CD4-positive, alpha-beta T cell treated with Interferon gamma for 1 hour (primary cell): ENCODE data around the gene TTC13.

Source experiments
- DNase-seq: peaks from one replicate; pipeline ENCODE4 v3.0.0-alpha.2; 2020

TTC13 gene

DNA sequence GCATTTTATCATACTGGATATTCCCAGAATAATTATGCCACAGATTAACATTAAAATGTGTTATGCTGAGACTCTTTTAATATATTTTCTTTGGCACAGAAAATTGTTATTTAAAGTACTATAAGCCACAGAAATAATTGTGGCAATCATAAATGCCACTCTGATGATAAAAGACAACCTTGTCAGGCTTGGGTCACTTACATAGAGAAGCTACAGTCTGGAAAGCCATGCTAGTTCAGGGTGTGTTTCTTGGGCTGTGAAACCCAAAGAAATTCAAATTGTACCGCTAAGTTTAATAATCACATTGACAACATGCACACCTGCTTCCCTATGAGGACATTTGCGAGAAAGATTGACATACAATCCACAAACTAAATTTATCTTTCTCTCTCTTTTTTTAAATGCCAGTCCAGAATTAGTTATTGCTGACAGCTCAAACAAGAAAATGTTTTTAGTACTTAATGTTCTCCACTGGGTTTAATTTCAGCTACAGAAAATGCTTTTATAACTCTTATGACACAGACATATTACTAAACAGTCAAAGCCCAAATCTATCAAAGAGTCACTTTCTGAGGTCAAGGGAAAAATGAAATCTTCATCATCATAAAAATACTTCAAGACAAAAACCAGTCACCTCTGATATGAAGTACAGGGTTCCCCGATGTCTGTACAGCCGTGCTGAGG is 38.7 kb downstream of the TTC13 start:
- DNase-seq: no peak

DNA sequence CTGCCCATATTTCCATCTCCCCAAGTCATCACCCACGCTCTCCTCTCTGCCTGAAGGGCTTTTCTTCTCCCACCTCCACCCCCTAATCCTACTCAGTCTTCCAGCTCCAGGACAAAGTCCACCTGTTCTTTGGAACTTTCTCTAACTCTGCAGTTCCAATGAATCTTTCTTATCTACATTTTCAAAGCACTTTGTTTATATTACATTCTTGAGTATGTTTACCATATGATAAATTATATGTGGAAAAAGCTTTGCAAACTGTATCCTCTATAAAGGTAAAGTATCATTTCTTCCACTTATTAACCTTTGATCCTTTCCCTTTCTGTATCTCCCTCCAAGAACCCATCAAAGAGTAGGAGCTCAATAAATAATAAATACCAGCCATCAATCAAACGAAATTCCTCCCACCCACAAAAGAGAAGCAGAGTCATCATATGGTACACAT is 39.7 kb downstream of the TTC13 start:
- no peak for DNase-seq

DNA sequence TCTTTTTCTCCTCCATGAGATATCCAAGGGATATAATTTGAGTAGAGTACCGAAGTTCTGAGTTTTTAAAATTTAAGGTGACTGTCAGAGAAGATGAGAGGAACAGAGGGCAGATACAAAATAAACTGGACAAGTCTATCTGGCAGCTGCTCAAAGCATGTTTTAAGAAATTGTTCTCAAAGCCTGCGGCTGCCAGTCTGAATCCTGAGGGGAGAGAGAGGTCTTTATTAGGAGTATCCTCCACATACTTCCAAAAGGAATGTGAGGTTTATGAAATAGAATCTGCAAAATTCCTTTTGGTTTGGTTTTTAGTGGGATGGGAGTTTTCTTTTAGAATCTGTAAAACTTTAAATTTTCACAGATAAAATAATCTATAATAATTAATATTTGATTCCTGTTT is 41.3 kb downstream of the TTC13 start:
- no peak for DNase-seq

DNA sequence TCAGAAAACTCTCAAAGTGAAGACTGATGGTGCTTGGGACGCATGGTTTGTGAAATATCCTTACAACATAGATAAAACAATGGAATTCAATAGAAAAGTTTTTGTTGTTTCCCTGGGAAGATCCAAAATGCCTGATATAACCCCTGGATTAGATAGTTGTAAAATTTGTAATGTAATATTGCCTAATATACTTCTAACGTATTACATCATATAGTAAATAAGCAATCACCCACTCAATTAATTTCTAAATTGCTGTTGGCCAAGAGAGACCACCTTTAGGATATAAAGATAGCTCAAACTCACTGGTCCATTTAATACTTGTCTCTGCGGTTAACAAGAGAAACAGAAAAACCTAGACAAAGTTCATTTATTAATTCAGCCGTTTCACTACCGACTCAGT is 42.2 kb downstream of the TTC13 start:
- DNase-seq: no peak

DNA sequence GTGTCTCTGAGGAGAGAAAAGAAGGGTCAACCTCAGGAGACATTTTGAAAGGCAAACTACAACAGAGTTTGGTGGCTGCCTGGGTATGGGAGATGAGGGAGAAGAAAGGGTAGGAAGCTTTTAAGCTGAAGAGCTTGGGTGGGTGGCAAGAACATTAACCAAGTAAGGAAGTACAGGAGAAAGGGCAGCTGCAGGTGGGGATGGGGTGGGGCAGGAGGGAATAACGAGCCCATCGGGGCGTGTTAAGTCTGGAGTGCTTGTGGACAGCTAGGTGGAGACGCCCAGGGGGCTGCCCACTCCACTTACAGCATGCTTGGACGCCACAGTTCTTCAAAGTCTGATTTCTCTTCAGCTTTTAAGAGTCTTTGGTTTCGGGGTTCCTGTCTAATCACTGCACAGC is 42.8 kb downstream of the TTC13 start:
- DNase-seq: no peak

DNA sequence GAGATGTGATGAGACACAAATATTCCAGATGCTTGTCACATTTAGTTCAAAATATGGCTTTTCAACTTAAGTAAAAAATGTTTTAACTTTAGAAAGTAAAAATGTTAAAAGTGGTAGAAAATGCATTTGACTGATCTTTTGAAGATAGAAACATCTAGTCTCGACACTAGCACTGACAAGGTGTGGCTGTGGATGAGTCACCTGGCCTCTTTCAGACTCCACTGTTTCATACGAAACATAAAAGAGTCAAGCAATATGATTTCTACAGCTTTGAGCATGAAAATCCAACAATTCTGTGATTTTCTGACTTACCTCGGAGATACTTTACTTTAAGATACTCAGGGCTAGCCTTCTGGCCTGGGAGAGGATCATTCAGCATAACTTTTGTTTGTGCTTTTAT is 47.7 kb downstream of the TTC13 start:
- no peak for DNase-seq

DNA sequence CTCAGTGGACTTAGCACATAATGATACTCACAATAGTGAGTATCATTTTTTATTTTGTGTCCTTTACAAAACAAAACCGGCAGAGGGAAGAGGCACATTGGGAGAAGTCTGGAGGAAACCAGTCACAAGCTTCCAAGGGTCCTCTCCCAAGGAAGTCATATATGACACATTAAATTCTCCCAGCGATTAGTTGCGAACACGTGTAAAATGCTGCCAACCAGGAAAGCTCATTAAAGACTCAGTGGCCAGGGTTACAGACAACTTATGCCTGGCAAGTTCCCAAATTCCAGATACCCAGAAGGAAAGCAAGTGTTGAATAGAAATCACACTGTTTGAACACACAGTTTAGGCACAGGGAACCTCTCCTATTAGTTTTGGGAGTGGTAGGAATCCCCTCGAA is 52.5 kb downstream of the TTC13 start:
- no peak for DNase-seq

DNA sequence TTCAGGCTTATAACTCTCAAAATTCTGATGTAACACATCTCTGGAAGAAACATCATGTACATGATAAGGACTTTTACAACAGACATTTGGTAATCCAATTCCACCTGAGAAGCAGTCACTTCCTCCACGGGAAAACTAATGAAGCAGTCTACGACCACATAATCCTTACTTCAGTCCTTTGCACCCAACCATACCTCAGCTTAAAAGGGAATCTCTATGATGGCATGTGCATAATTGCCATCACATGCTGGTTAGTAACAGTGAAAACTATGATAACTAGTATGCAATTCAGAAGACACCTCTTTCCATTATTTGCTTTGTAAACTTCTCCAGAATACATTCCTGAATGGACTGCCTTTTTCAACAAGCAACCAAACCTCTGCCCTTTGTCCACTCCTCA is 53.1 kb downstream of the TTC13 start:
- no peak for DNase-seq

DNA sequence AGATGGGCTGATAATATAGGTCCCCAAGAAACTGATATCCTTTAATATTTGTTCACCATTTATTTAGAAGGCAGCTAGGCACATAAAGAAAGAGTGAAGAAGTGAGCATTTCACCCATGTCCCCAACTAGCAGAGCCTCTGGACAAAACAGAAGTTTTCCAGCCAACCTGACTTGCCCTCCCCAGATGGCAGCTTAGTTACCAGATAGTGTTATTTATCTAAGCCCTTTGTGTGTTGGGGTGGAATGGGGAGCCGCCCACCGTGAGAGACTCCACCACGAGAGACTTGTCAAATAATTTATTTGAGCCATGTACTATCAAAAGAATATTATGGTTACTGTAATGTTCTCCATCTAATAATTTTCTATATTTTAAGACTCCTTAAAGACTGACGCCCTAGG is 55.5 kb downstream of the TTC13 start:
- no peak for DNase-seq

DNA sequence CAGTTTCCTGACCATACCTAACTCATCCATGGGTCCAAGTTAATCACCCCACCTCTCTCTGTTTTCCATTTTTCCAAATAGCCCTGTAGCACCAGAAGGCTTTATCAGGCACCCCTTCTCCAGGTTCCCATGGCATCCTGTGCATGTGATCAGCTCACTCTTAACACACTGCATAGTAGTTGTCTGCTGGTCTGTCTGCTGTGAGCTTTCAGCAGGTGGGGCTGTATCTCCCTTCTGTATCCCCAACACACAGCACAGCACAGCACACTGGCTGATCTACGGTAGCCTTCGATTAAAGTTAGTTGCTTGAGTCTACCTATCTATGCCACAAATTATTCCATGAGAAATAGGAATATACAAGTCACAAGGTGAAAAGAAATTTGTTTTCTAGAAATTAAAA is 56.0 kb downstream of the TTC13 start:
- no peak for DNase-seq

DNA sequence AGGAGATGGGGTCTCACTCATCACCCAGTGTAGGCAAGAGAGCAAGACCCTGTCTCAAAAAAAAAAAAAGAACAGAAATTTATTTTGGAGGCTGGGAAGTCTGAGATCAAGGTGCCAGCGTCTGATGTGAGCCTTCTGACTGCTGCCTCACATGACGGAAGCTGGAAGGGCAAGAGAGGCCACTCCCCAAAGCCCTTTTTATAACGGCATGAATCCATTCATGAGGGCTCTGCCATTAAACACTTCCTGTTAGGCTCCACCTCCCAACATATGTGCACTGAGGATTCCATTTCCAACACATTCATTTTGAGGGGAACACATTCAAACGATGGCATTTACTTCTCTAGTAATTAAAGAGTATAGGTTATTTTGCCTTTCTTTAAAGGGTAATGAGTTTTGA is 59.5 kb downstream of the TTC13 start:
- DNase-seq: no peak

DNA sequence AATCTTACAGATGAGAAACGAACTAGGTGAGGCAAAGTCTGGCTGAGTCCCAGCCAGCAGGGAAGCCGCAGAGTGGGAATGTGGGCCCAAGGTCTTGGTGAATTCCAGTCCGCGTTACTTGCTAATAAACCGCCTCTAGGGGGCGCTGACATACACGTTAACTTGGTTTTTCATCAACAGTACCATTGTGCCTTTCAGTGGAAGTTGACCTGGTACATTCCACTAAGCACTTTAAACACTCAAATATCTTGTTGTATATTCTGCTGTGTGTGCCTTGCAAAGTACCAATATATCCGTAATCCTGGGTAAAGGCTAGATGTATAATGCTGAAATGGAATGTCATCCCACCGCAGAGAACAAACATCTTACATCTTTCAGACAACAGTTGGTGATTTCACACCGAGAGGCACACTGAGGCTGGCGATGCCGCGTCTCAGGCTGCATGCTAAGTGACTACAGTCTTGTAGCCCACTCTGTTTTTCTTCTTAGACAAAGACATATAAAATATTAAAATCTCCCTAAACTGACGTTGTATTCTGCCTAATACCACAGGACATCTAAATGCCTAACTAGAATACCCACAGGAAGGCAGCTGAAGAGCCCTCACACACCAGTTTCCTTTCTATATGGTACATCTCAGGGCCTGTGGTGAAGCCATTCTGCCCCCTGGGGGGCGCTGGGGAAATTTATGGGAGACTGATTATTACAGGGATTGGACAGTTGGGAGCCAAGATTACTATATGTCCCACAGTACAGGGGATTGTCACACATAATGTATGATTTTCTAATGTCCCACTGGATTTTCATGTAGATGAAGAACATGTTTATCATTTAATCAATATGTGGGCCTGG is 61.2 kb downstream of the TTC13 start:
- peak; percentile 55 for DNase-seq

DNA sequence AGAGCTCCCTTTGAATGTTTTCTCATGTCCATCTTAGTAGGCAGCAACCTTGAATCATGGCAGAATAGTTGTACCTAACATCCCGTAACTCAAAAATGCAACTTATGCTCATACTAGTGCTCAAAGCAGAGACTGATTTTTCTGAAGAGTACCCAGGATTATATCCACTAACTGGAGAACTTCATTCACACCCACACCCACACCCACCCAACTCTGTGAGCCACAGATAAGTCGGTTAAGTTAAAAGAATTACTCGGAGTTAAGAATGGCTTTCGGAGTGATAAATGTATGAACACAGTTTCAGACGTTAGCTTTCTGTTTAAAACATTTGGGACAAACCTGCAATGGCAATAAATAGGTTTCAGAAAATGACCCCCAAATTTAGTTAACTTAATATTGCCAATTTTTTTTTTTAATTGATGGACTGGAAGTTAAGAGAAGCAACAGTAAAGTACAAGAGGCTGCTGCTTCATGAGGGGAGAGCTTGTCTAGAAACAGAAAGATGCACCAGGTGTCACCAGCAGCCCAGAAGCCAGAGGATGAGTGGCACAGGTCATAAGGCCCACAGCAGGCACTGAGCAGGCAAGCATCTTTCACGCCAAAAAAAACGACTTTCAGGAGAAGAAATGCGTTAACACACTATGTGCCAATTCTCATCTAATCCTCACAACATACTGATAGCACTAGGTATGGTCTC is 61.9 kb downstream of the TTC13 start:
- no peak for DNase-seq

DNA sequence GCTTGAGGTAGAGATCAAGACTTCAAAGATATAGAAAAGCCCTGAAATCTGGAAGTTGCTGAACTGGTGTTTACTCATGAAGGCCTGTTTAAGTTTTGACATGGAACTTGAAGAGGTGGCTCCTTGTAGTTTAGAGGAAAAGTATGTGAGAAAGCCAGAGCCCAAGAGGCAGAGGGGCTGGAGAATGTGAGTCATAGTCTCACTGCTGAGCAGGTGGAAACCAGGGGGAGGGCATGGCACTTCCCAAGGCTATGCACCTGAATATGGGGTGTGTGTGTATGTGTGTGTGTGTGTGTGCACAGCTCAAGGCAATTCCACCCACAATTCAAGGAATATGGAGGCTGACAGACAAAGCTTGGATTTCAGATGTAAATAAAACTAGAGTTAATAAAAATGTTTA is 63.6 kb downstream of the TTC13 start:
- DNase-seq: no peak

DNA sequence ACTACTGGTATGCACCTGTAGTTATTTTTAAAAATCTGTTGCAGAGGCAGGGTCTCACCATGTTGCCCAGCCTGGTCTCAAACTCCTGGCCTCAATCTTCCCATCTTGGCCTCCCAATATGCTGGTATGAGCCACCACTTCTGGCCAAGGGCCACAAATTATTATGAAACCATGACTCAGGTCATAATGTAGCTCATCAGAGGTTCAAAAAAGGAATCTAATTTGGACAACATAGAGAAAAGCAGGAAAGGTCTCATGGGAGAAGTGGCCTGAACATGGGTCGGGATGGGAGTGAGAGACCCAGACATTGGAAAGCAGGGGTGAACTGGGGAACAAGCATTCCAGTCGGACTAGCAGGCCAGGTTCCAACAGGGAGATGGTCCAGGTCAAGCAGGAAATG is 65.2 kb downstream of the TTC13 start:
- no peak for DNase-seq

DNA sequence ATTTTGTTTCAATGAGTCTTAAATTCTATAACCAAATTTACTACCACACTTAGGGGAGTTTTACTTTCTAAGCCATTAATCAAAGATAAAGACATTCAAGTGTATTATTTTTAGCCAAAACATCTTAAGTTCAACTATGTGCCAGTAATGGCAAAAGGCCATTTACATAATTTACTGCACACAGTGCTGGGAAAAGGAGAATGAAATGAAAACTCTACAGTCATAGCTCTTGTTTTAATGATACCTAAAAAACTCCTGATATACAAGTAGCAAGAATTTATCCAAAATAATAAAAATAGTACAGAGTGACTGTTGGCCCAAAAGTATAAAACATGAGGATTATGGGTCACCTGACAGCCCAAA is 67.9 kb downstream of the TTC13 start:
- DNase-seq: no peak

DNA sequence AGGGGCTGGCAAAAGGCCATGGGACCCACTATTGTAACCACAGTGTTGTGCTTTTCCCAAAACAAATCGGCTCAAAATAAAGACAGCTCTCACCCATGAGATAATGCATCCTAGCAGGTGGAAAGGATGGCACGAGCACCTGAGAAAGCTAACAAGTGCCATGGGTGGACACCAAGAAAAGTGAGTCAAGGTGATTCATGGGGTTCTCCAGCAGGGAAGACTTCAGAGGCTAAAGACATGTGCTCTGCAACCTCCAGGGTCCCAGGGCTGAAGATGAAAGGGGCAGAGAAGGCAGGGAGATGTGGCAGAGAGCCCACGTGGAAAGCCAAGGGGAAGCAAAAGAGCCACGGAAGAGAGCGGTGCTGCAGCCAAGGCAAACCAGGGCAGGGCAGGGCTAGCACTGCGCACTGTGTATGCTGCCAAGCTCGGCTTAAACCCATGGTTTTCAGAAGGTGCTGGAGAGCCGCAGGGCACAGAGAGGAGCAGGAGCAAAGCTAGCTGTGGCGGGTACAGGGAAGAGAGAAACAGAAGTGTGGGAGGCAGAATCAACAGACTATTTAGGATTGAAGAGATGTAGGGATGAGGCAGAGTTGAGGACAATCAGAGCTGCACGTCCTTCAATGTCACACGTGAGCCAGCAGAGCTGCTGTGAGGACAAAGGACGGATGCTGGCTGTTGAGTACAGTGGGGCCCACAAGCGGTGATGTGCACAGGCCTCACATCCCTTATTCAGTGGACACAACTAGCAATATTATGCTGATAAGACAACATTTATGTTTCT is 68.5 kb downstream of the TTC13 start:
- DNase-seq: no peak

DNA sequence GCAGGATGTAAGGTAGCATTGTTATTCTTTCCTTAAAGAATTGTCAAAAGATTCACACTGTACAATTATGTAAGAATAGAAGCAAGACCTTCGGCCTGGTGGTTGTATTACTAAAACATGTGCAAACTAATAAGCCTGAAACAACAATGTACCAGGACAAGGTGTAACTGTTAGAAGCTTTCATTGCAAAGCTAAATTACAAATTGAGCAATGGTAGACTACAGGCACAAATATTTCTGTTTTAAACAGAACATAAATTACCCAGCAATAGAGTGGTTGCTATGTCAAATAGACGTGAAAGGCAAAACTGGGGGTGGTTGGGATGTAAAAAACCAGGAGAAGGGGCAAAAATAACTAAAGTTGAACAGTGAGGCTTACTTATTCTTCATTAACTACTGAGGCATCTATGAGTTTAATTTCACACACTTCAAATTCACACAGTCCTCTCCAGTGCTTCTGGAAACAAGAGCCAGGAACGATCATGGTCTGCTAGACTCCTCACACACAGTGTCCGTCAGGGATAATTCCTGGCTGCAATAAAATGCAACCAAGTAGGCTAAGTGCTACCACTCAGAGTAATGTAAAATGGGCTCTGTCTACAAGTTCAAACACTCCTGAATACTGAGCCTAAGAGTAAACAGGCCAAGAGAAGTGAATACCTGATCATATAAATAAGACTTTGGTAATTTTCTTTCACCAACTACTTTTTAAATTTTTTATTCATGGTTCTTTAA is 71.0 kb downstream of the TTC13 start:
- DNase-seq: no peak

DNA sequence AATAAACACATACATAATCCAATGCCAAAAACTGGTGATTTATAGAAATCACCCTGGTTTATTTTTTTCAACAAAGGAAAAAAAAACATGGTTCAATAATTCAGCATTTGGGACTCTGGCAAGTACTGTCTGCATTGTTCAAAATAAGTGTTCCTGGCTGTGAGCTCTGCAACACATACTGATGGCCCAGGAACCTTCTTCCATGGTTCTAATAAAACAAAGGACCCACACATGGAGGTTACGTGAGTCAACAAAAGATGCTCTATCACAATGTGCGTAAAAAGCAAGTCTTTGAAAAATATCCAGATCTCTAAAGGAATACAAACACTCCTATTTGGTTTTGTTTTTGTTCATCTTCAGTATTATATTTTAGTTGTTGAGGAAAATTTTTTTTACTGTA is 72.4 kb downstream of the TTC13 start:
- DNase-seq: no peak

DNA sequence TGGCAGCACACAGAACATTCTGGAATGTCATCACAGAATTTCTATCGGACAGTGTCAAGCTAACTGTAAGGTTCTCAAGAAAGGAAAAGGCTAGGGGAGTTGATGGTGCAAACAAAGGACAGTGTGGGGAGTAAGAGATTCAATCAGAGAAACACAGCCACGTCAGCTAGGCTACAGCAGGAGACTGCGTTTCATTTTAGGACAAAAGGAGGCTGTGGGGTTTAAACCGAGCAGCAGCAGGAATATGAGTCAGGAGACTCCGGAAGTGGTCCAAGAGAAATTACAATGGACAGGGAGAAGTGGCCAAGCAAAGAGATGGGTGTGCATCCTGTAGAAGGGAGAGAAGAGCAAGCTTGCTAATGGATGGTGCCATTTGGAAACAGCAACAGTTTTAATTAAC is 72.9 kb downstream of the TTC13 start:
- no peak for DNase-seq

DNA sequence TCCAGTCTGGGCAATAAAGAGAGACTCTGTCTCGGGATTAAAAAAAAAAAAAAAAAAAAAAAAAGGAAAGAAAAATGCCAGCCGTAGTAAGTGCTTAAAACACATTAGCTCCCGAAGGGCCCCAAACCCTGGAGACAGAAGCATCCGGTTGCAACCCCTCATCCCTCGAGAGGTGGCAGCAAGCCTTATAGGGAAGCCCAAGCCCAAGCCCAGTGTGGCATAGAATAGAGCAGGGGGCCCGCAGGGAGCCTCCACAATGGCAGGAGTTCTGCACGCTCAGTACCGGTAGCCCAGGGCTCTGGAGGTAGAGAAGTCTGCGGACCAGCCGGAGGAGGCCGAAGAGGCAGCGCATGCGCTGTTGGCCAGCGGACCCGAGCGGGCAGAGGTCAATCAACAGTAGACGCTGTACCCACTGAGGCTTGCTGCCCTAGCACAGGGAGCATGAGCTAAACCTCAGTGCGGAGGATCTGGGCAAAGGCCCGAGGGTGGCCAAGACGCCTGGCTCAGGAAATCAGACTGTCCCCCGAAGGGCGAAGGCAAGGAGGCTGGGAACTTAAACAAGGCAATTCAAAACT is 76.2 kb downstream of the TTC13 start:
- no peak for DNase-seq

DNA sequence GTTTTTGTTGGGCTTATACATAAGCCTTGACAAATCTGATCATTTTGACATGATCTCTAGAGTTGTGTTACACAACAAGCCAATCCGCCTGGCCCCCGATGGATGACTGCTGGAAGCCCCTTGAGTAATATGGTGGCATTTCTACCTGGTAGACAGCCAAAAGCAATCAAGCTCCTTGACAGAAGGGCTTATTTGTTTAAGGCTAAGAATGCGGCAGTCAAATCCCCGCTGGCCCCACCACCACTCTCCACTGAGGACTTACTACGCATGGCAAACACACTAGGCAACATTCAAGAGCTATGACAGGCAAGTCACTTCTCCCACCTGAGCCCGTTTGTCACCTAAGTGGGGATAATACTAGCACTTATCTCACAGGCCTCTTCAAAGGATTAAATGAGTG is 77.0 kb downstream of the TTC13 start:
- no peak for DNase-seq
